GM12878 (cell line): Measurements from ENCODE around the gene PIK3C3.

Source experiments
- CTCF ChIP-seq, 3 experiments: IDR thresholded peaks in 2 of 3; conservative IDR thresholded peaks in 1 of 3; 2 replicates each; pipeline ENCODE4 v1.5.1; 2011; ENCODE audit warnings: low read depth in 3 of 3, low read length in 3 of 3, mild to moderate bottlenecking in 3 of 3, control low read depth in 2 of 3, moderate library complexity in 2 of 3, inconsistent platforms in 1 of 3, mixed read lengths in 1 of 3; ENCODE audit not compliant: control insufficient read depth in 2 of 3, insufficient read depth in 1 of 3; ENCODE audit errors: extremely low read depth in 1 of 3
- MYC ChIP-seq: IDR thresholded peaks from 2 replicates; pipeline ENCODE4 v1.6.1; 2011; ENCODE audit warnings: mild to moderate bottlenecking, low read length, moderate library complexity, inconsistent platforms; ENCODE audit not compliant: insufficient read depth, insufficient replicate concordance, insufficient read length, severe bottlenecking
- SUZ12 ChIP-seq: fragments of 200-600 bp; sonication (generic); IDR thresholded peaks from one replicate; pipeline ENCODE4 v1.6.1; 2018; ENCODE audit warnings: antibody characterized with exemption, mild to moderate bottlenecking; ENCODE audit not compliant: unreplicated experiment

DNA sequence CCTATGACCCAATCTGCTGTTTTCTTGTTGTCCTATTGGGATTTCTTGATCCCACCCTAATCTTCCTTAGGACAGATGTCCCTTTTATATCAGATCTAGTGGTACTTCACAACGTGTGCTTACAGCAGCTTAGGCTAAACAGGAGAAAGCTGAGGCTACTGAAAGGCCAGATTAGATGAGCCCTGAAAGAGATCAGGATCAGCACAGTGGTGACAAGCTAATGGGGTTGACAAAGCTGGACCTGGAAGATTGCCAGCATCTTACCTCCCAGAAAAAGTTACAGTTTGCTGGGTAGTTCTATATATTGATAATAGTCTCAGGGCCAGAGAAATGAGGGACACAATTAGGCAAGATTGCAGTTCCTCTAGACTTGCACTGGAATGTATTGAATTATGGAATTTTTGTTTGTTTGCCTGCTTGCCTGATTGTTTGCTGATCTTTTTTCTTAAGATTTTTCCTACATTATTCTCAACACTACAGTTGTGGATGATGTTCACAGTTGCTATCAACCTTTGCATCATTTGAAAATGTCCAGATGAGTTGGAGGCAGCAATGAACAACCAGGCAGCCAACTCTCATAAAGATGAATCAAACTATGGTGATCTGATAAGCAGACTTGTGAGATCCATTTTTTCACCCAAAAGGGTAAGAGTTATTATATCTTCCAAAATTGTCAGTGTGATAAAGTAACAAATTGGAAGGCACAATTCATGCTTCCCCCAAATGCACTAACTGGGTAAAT lies 49.1 kb upstream of the PIK3C3 start:
- TF ChIP-seq CTCF (IDR thresholded peaks at IDR 0.05 in 2 of 3, conservative IDR thresholded peaks at IDR 0.05 in 1 of 3; ENCODE audit: control insufficient read depth in 2 of 3, extremely low read depth in 1 of 3, insufficient read depth in 1 of 3, low read depth in 3 of 3, low read length in 3 of 3) (no peak), SUZ12 (no peak), MYC (no peak)
